K562 (cell line): Measurements from ENCODE around the gene IFNK. TPM values are rescaled to one million over a fixed set of nuclear protein-coding genes. Genes with fewer than 3 reads are reported as not detected.

Source experiments
- ATAC-seq: fragments of 200-7000 bp; cut with Tn5 transposase; 3 replicates; pipeline ENCODE4 v1.9.1; 2020; ENCODE audit warnings: moderate library complexity
- BruUV-seq: library from RNA; stranded (reverse); fragments of 400-500 nt; replicated peaks from 2 replicates; lab custom pipeline; 2021; lab: Mats Ljungman, UMichigan
- CTCF ChIA-PET: fragments of 300-600 bp; formaldehyde crosslinking; extraction: SDS; loops from one replicate; lab custom pipeline; 2021; ENCODE audit warnings: low intra/inter-chr PET ratio; lab: Yijun Ruan, JAX
- POLR2A ChIA-PET: fragments of 300-600, 350-650 bp; sonication (Branson Sonifier 250); formaldehyde crosslinking; extraction: SDS; loops from one replicate; lab custom pipeline; 2021; ENCODE audit warnings: antibody characterized with exemption, inconsistent platforms; lab: Yijun Ruan, JAX
- DNase-seq, 4 experiments: peaks; one replicate each; pipeline versions ENCODE4 v3.0.0 to v3.0.0-alpha.2; 2011 to 2018; ENCODE audit warnings: low spot score in 3 of 4, mixed read lengths in 3 of 4; ENCODE audit errors: extremely low read depth in 1 of 4
- FAIRE-seq: peaks from 2 replicates; lab custom pipeline; 2011; peaks lifted over from hg19 to GRCh38; lab: Jason Lieb, UNC
- H2AFZ ChIP-seq: 2 replicates; pipeline ENCODE4 v1.6.0; 2011; ENCODE audit warnings: low read depth, low read length, control low read depth, inconsistent platforms
- H3K27ac ChIP-seq: fragments of 200-600 bp; 3 replicates; pipeline ENCODE4 v1.8.0; 2011; ENCODE audit warnings: low read depth, mild to moderate bottlenecking, control low read depth, inconsistent platforms, low read length, moderate library complexity, mixed read lengths; ENCODE audit errors: extremely low read depth
- H3K27me3 ChIP-seq, 2 experiments: fragments of 300-600 bp in 1 of 2; 2 replicates in 1 of 2; 3 replicates in 1 of 2; pipeline versions ENCODE4 v1.6.0 to v1.8.0; 2011; ENCODE audit warnings: inconsistent platforms in 2 of 2, low read length in 2 of 2, mild to moderate bottlenecking in 1 of 2, mixed read lengths in 1 of 2, moderate library complexity in 1 of 2; ENCODE audit not compliant: control insufficient read depth in 2 of 2, insufficient read depth in 2 of 2
- H3K36me3 ChIP-seq: fragments of 300-600 bp; 3 replicates; pipeline ENCODE4 v1.8.0; 2011; ENCODE audit warnings: mild to moderate bottlenecking, low read length, inconsistent platforms; ENCODE audit not compliant: control insufficient read depth, insufficient read depth
- H3K4me1 ChIP-seq, 2 experiments: fragments of 200-600 bp in 1 of 2; replicated peaks in 1 of 2; 2 replicates in 1 of 2; 3 replicates in 1 of 2; pipeline versions ENCODE4 v1.5.1 to v1.8.0; 2011; ENCODE audit warnings: inconsistent platforms in 2 of 2, low read length in 2 of 2, mild to moderate bottlenecking in 1 of 2, mixed read lengths in 1 of 2, moderate library complexity in 1 of 2; ENCODE audit not compliant: control insufficient read depth in 2 of 2, insufficient read depth in 2 of 2
- H3K4me2 ChIP-seq: 2 replicates; pipeline ENCODE4 v1.6.1; 2011; ENCODE audit warnings: low read length, control low read depth, inconsistent platforms, mixed read lengths; ENCODE audit not compliant: insufficient read depth
- H3K4me3 ChIP-seq: fragments of 200-600 bp; sonication (generic), shearing (Covaris generic); 2 replicates; pipeline ENCODE4 v1.5.1; 2016; ENCODE audit warnings: control low read depth, inconsistent platforms
- H3K79me2 ChIP-seq: fragments of 200-600 bp; 3 replicates; pipeline ENCODE4 v1.8.0; 2011; ENCODE audit warnings: low read length, inconsistent platforms; ENCODE audit not compliant: control insufficient read depth, insufficient read depth
- H3K9ac ChIP-seq, 2 experiments: 2 replicates each; pipeline versions ENCODE4 v1.6.0 to v1.6.1; 2011; ENCODE audit warnings: low read depth in 2 of 2, low read length in 2 of 2, control low read depth in 1 of 2, inconsistent platforms in 1 of 2, mild to moderate bottlenecking in 1 of 2, mixed read lengths in 1 of 2; ENCODE audit not compliant: insufficient read depth in 1 of 2
- H3K9me1 ChIP-seq: one replicate; pipeline ENCODE4 v1.6.0; 2011; ENCODE audit warnings: inconsistent platforms, mild to moderate bottlenecking, low read length, moderate library complexity; ENCODE audit not compliant: control insufficient read depth, insufficient read depth
- H3K9me3 ChIP-seq: replicated peaks from 2 replicates; pipeline ENCODE4 v1.5.1; 2011; ENCODE audit warnings: low read depth, low read length, inconsistent platforms; ENCODE audit not compliant: control insufficient read depth, insufficient read depth
- H4K20me1 ChIP-seq: replicated peaks from 2 replicates; pipeline ENCODE4 v1.6.1; 2011; ENCODE audit warnings: low read length, inconsistent platforms, mixed read lengths; ENCODE audit not compliant: control insufficient read depth, insufficient read depth
- CHD2 ChIP-seq: IDR thresholded peaks from 2 replicates; pipeline ENCODE4 v1.6.1; 2011; ENCODE audit warnings: low read depth, low read length
- FOXP1 ChIP-seq: sonication (generic); formaldehyde crosslinking; IDR thresholded peaks from 2 replicates; pipeline ENCODE4 v1.8.0; 2022; ENCODE audit warnings: mild to moderate bottlenecking, missing genetic modification reagents
- LCOR ChIP-seq: sonication (generic); formaldehyde crosslinking; IDR thresholded peaks from 2 replicates; pipeline ENCODE4 v1.8.0; 2022; ENCODE audit warnings: mild to moderate bottlenecking, missing genetic modification reagents
- NFRKB ChIP-seq: fragments of 450-650 bp; IDR thresholded peaks from 2 replicates; pipeline ENCODE4 v1.6.1; 2016; ENCODE audit warnings: low read depth
- PHB2 ChIP-seq: fragments of 450-650 bp; IDR thresholded peaks from 2 replicates; pipeline ENCODE4 v1.6.1; 2017; ENCODE audit warnings: low read depth
- TBP ChIP-seq: optimal IDR thresholded peaks from 2 replicates; pipeline ENCODE3; 2011; ENCODE audit warnings: low read depth, low read length, improper control_type of control experiment
- ZNF133 ChIP-seq: fragments of 250-450 bp; sonication (Bioruptor Pico); IDR thresholded peaks from 2 replicates; pipeline ENCODE4 v1.4.0; 2020; ENCODE audit warnings: mild to moderate bottlenecking
- ZNF354B ChIP-seq: fragments of 250-450 bp; sonication (Bioruptor Pico); IDR thresholded peaks from 2 replicates; pipeline ENCODE4 v1.4.0; 2020
- ZNF384 ChIP-seq: IDR thresholded peaks from 2 replicates; pipeline ENCODE4 v1.6.1; 2012; ENCODE audit warnings: low read depth, low read length, improper control_type of control experiment
- ZNF717 ChIP-seq: fragments of 250-450 bp; sonication (Bioruptor Pico); IDR thresholded peaks from 2 replicates; pipeline ENCODE4 v1.5.0; 2021
- ZNF830 ChIP-seq: fragments of 250-450 bp; sonication (Bioruptor Pico); IDR thresholded peaks from 2 replicates; pipeline ENCODE4 v1.5.0; 2021; ENCODE audit warnings: mild to moderate bottlenecking
- WGBS: fragments of 100-300 bp; shearing (Covaris generic); methylation state at CpG from one replicate; pipeline ENCODE4 v1.1.6; 2016; ENCODE audit warnings: low coverage, mixed read lengths; ENCODE audit not compliant: insufficient coverage; ENCODE audit errors: missing lambda C conversion rate; 5-methylcytosine and 5-hydroxymethylcytosine counted together
- in situ Hi-C: fragments of 300-500 bp; cut with MboI; formaldehyde crosslinking; loops from 4 replicates; pipeline ENCODE4 v1.15.0; 2018; ENCODE audit warnings: inconsistent platforms, mixed read lengths
- intact Hi-C: fragments of 100-400 bp; cut with micrococcal nuclease; formaldehyde crosslinking; loops from 2 replicates; pipeline ENCODE4 v1.14.2; 2022
- polyA plus RNA-seq, 8 experiments: library from polyadenylated mRNA; depleted of rRNA in 4 of 8; stranded (reverse) in 5 of 8; unstranded in 3 of 8; fragments of >200 nt; fragmentation: Nextera tagmentation in 2 of 8; fragmentation: Illumina TruSeq in 1 of 8; extraction: Ambion mirVana in 2 of 8; extraction: Trizol in 1 of 8; gene quantifications; 2 replicates each; pipeline versions ENCODE4 v1.2.1 to v1.2.3, GENCODE V29; 2011 to 2014; ENCODE audit warnings: inconsistent platforms in 1 of 8, missing spikeins in 1 of 8
- total RNA-seq, 7 experiments: library from RNA; depleted of rRNA in 6 of 7; stranded (reverse); fragments of >200 nt in 6 of 7; fragmentation: Illumina TruSeq in 2 of 7; extraction: Trizol in 2 of 7; gene quantifications; 2 replicates each; pipeline versions ENCODE4 v1.2.1 to v1.2.3, GENCODE V29; 2011 to 2021; ENCODE audit warnings: low replicate concordance in 1 of 7
- TF ChIP-seq, protein P1 (sequence below): sonication (generic); formaldehyde crosslinking; IDR thresholded peaks from 2 replicates; pipeline ENCODE4 v1.8.1; 2023; ENCODE audit warnings: mild to moderate bottlenecking, missing genetic modification reagents
- TF ChIP-seq, protein P2 (sequence below): fragments of 450-650 bp; formaldehyde crosslinking; IDR thresholded peaks from 2 replicates; pipeline ENCODE4 v1.4.0; 2022; ENCODE audit warnings: missing genetic modification characterization
- TF ChIP-seq, protein P3 (sequence below): fragments of 450-650 bp; IDR thresholded peaks from 2 replicates; pipeline ENCODE4 v1.6.1; 2017; ENCODE audit warnings: mild to moderate bottlenecking, moderate library complexity

The IFNK gene
- total and polyA plus RNA-seq, 9 of the 15 experiments (the other 6 are each of a cell fraction or from before 2014, with no cell fraction given): 0.11 TPM; not detected in 8

DNA sequence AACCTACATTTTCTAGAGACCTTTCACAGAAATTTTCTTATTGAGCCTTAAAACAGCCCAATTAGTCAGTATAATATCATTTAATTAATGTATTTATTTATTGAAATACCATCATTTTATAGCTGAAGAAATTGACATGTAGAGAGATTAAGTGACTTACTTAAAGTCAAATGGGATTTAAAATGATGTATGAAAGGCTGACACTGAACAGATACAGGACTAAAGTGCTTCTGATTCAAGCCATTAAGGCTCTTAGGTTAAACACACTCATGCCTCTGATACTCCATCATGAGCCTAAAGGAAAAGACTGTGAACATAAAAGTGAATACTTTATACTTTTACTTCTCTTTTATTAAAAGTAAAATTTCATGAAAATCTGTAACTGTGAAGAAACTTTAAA is 36.4 kb downstream of the IFNK start (continued):
- TF ChIP-seq, protein P1, sequence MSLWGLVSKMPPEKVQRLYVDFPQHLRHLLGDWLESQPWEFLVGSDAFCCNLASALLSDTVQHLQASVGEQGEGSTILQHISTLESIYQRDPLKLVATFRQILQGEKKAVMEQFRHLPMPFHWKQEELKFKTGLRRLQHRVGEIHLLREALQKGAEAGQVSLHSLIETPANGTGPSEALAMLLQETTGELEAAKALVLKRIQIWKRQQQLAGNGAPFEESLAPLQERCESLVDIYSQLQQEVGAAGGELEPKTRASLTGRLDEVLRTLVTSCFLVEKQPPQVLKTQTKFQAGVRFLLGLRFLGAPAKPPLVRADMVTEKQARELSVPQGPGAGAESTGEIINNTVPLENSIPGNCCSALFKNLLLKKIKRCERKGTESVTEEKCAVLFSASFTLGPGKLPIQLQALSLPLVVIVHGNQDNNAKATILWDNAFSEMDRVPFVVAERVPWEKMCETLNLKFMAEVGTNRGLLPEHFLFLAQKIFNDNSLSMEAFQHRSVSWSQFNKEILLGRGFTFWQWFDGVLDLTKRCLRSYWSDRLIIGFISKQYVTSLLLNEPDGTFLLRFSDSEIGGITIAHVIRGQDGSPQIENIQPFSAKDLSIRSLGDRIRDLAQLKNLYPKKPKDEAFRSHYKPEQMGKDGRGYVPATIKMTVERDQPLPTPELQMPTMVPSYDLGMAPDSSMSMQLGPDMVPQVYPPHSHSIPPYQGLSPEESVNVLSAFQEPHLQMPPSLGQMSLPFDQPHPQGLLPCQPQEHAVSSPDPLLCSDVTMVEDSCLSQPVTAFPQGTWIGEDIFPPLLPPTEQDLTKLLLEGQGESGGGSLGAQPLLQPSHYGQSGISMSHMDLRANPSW (CRISPR knock-in tag): no peak
- no peak for TF ChIP-seq ZNF830 (CRISPR knock-in tag)
- TF ChIP-seq LCOR (CRISPR knock-in tag): no peak
- no peak for TF ChIP-seq TBP
- TF ChIP-seq FOXP1 (CRISPR knock-in tag): no peak
- no peak for TF ChIP-seq ZNF384
- no peak for TF ChIP-seq ZNF717

DNA sequence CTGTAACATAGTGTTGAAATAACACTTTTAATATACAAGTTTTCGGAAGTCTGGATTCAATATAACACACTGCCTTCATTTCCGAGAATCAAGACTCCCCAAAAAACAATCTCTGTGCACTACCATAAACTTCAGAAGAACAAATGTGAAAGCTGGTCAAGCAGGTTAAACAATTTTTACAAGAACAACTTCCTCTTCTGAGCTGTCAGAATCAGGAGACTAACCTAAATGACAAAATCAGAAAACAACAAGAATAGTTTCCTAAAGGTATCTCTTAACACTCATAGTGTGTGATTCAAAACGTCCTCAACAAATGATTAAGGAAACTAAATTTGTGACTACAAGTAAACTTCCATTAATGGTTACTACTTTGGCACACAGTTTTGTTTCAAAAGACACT is 37.6 kb downstream of the IFNK start:
- 0 out of 3 replicates have a peak, but pooled peaks cover 2% of the 10 kb centered on the region for H3K36me3 ChIP-seq
- POLR2A ChIA-PET: no interaction called here
- no peak for TF ChIP-seq NFRKB
- no peak for TF ChIP-seq ZNF354B
- TF ChIP-seq, protein P2, sequence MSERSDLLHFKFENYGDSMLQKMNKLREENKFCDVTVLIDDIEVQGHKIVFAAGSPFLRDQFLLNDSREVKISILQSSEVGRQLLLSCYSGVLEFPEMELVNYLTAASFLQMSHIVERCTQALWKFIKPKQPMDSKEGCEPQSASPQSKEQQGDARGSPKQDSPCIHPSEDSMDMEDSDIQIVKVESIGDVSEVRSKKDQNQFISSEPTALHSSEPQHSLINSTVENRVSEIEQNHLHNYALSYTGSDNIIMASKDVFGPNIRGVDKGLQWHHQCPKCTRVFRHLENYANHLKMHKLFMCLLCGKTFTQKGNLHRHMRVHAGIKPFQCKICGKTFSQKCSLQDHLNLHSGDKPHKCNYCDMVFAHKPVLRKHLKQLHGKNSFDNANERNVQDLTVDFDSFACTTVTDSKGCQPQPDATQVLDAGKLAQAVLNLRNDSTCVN (CRISPR knock-in tag): no peak
- TF ChIP-seq PHB2: no peak
- TF ChIP-seq CHD2: no peak
- TF ChIP-seq, protein P3, sequence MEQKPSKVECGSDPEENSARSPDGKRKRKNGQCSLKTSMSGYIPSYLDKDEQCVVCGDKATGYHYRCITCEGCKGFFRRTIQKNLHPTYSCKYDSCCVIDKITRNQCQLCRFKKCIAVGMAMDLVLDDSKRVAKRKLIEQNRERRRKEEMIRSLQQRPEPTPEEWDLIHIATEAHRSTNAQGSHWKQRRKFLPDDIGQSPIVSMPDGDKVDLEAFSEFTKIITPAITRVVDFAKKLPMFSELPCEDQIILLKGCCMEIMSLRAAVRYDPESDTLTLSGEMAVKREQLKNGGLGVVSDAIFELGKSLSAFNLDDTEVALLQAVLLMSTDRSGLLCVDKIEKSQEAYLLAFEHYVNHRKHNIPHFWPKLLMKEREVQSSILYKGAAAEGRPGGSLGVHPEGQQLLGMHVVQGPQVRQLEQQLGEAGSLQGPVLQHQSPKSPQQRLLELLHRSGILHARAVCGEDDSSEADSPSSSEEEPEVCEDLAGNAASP: no peak
- TF ChIP-seq ZNF133 (CRISPR knock-in tag): no peak
- TF ChIP-seq LCOR (CRISPR knock-in tag): no peak

More for the DNA sequence above, 37.6 kb downstream of the IFNK start:
- H3K9me1 ChIP-seq: no peaks in the 10 kb centered on the region
- H3K27ac ChIP-seq: no peak overlapping the region
- no peaks in the 10 kb centered on the region for H4K20me1 ChIP-seq
- FAIRE-seq (no peak), DNase-seq (no peak), ATAC-seq (no peak)
- intact Hi-C loops: no loop called here
- H3K27me3 ChIP-seq: no peaks in the 10 kb centered on the region
- H3K9me3 ChIP-seq: no peaks in the 10 kb centered on the region
- no TSS peak for BruUV-seq
- H3K4me1 ChIP-seq: no peaks in the 10 kb centered on the region
- CTCF ChIA-PET: no interaction called here
- H3K4me2 ChIP-seq: no peak overlapping the region
- 71% methylated on average over 3 of the region's 3 CpGs for WGBS
- H3K79me2 ChIP-seq: no peaks in the 10 kb centered on the region
- no peak overlapping the region for H2AFZ ChIP-seq
- no peak overlapping the region for H3K4me3 ChIP-seq
- no peak overlapping the region for H3K9ac ChIP-seq
- in situ Hi-C loops: no loop called here
